HG02840 (cell line): ENCODE data around the gene ACAD9.
A peak's percentile ranks its signal among the peaks of the same experiment; 100 is the strongest.
"Not testable (repeated sequence)": the region's sequence is repeated elsewhere in the genome, so short reads cannot be mapped to it uniquely, and the experiment has no call there.

ENCODE experiments used
- ATAC-seq: cut with Tn5 transposase; IDR thresholded peaks from one replicate; pipeline ENCODE4 v1.9.1; 2021; ENCODE audit warnings: mild to moderate bottlenecking, moderate library complexity, moderate number of reproducible peaks; ENCODE audit not compliant: unreplicated experiment, low FRiP score

ACAD9 gene

GRCh38 chr3:128879125-128879969 lies at the start of gene ACAD9:
TSS of gene ACAD9 (plus strand) at chr3:128879620. CDS start at chr3:128879692, 72 bp downstream.
- peak; percentile 93 for ATAC-seq

DNA sequence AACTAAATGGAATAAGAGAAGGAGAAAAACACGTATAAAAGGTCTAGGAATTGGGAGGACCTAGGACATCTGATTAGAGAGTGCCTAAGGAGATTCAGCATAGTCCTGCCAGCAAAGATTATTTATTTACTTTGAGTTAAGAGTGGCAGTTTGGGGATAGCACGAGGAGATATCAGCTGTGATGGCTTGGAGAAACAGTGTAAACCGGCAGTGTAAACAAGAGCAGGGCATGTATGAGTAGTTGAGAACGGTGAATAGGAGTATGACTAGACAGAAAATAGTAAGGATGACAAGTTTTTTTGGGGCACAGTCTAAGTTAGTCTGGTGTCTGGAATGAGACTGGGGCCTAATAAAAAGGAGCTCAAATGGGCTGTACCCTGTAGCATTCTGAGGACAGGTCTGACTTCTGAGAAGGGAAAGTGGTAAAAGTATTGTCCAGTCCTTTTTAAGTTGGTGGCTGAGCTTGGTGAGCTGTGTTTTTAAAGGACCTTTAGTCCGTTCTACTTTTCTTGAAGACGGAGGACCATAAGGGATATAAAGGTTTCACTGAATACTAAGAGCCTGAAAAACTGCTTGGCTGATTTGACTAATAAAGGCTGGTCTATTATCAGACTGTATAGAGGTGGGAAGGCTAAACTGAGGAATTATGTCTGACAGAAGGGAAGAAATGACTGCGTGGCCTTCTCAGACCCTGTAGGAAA lies 49.3 kb upstream of the ACAD9 start:
- not testable (repeated sequence) for ATAC-seq

GRCh38 chr3:128830762-128831161 lies 48.7 kb upstream of the ACAD9 start:
- not testable (repeated sequence) for ATAC-seq

GRCh38 chr3:128832979-128833378 lies 46.4 kb upstream of the ACAD9 start:
- not testable (repeated sequence) for ATAC-seq

DNA sequence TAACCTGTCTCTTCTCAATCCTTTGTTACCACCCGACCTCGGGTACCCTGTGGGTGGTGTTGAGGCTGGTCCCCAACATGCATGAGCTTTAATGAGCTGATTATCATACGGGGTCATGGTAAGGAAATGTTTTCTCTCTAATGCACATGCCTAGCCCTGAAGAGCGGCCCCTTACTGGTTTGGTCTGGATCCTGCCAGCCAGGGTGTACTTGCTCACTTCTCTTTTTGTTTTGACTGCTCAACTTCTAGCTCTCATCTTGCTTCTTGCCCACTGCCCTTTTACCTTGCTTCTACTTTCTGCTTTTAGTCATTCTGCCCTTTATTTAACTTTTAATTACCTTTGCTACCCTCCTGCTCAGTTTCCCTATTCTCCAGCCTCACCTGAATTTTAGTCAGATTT lies 44.3 kb upstream of the ACAD9 start:
- no peak for ATAC-seq

- ATAC-seq: no peak
Observed at GRCh38 chr3:128841926-128842920, 37.2 kb upstream of the ACAD9 start.

DNA sequence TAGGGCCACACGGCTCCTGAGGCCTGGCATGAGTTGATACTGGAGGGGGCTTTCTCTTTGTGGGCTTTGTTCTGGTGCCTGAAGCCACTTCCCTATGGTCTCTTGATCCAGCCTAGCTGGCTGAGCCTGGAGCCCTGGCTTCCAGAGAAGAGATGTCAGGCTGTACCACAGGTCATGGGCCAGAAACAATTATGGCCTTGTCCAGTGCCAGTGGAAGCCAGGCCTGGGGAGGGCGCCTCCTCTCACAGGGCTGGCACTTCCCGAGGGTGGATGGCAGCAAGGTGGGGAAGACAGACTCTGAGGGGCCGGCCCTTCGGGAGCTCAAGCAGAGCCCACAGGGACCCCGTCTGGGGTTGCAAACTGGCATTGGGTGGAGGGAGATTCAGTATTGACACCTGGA lies 34.9 kb upstream of the ACAD9 start:
- ATAC-seq: no peak

DNA sequence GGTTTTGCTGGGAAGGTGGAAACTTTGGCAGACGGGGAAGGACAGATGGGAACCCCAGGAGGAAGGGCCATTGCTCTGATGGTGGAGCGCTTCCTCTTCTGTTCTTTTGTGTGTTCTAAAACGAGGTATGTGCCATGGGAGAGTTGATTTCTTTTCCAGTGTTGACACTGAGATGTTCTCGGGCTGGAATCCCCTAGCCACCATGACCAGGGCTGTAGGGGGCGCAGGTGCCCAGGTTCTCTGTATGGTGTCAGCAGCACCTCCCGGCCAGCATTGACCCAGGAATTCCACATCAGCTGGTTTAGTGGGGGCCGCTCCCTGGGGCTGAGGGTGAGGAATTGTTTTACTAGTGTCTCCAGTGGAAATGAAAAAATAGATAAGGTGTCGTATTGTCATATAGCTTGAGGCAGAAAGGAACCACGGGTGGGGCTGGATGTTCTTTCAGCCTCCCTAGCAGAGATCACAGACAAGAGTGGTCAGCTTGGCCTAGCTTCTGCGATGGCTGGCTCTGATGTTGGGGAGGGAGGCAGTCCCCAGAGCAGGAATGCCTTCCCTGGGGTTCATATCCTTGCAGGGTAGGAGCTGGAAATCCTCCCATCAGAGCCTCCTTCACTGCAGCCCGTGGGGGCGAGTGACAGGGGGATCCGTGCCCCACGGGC lies 34.2 kb upstream of the ACAD9 start:
- ATAC-seq: no peak

- ATAC-seq: no peak
Observed at GRCh38 chr3:128845778-128846485, 33.5 kb upstream of the ACAD9 start.

DNA sequence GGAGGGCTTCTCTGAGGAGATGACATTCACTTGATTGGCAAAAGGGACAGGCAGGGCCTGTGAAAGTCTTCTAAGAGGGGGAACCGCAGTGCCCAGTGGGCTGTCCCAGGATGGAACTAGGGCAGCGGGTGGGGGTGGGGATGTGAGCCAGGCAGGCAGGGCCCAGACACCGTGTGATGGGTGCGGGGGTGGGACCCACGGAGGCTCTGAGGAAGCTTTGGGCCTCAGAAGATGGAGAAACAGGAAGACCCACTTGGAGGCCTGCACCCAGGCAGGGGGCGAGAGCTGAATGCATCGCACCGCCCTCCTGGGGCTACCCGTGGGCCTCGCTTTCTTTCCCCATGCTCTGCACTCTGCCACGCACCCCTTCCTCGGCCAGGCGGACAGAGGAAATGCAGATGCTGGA lies 32.9 kb upstream of the ACAD9 start:
- no peak for ATAC-seq

DNA sequence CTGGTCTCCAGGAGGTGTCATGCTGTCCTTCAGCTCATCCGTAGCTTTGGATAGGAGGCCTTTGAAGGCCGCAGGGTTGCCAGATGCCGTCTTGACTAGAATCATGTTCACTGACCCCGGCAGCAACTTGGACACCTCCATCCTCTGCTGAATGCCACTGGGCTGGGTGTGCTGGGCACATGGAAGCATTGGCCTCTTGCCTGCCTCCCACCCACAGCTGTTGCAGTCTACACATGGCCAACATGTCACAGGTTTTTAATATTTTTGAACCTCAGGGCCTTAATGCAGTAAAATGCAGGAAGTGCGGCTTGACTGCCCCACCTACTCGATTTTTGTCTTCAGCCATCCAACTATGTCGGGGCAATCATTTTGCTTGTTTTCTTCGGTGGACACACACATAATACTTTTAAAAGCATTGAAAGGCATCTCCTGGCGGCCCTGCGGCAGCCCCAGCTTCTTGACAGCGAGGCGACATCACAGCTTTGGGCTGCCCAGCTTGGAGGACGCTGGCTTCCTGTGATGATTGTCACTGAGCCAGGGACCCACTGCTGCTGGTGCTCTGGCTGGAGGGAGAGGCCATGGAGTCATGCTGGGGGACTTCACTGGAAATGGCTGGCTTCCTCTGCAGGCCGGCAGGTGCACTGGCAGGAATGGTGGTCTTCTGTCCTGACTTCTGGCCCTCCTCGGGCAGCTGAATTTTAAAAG lies 31.6 kb upstream of the ACAD9 start:
- no peak for ATAC-seq

DNA sequence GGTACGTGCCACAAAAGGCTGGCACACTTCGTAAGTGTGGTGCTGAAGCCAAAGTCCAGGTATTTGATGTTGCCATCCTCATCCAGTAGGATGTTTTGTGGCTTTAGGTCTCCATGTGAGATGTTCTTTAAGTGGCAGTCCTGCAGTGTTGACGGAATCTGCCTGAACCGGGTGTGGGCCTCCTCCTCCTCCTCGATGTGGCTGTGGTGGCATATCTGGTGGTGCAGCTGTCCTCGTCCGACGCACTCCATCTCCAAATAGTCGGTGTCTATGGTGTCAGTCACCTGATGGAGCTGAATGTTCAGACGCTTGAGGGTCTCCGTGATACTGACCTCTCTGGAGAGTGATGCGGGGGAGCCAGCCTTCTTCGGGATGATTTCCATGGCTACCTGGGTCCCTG lies 30.5 kb upstream of the ACAD9 start:
- no peak for ATAC-seq

GRCh38 chr3:128849911-128850455 lies 29.4 kb upstream of the ACAD9 start:
- no peak for ATAC-seq

GRCh38 chr3:128850544-128850943 lies 28.9 kb upstream of the ACAD9 start:
- ATAC-seq: no peak

GRCh38 chr3:128851601-128852000 lies 27.8 kb upstream of the ACAD9 start:
- no peak for ATAC-seq

GRCh38 chr3:128853826-128854225 lies 25.6 kb upstream of the ACAD9 start:
- ATAC-seq: no peak

GRCh38 chr3:128854475-128854874 lies 24.9 kb upstream of the ACAD9 start:
- ATAC-seq: no peak

DNA sequence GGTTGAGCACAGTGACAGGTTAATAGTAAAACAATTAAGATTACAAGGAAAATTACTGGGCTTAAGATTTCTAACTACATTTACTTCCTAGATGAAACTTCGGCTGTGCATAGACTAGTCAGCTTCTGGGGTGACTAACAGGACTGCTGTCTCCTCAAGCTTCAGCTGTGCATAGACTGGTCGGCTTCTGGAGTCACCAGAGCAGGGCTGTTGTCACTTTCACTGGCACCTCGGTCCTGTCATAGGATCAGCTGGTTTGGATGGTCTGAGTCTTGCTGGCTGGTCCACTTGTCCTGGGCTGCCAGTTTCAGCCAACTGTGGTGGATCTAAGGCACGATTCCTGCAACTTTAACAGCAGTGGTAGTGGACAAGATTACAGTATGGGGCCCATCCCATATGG lies 23.9 kb upstream of the ACAD9 start:
- ATAC-seq: no peak

GRCh38 chr3:128858167-128858566 lies 21.3 kb upstream of the ACAD9 start:
- ATAC-seq: no peak
